Gastrocnemius medialis (tissue), 4 donors: ENCODE data around the gene VCL.

Experiments used
- CTCF ChIP-seq, 5 experiments: fragments of 450-650 bp in 3 of 5; fragments of 200-600 bp in 2 of 5; sonication (generic) in 2 of 5; IDR thresholded peaks in 4 of 5; conservative IDR thresholded peaks in 1 of 5; 1 replicate in 4 of 5; 2 replicates in 1 of 5; pipeline ENCODE4 v1.5.1; 2016 to 2019; ENCODE audit warnings: antibody characterized with exemption in 5 of 5, mild to moderate bottlenecking in 3 of 5, moderate library complexity in 3 of 5
- POLR2A ChIP-seq, 2 donors: fragments of 450-650 bp; IDR thresholded peaks; one replicate each; pipeline ENCODE4 v1.6.1; 2017; ENCODE audit warnings: antibody characterized with exemption in 2 of 2, mild to moderate bottlenecking in 2 of 2, moderate library complexity in 2 of 2

GRCh38 chr10:74024600-74024999 is 26.7 kb downstream of the VCL start:
- no peak for TF ChIP-seq CTCF (IDR thresholded peaks at IDR 0.05 in 4 of 5, conservative IDR thresholded peaks at IDR 0.05 in 1 of 5)
- TF ChIP-seq POLR2A (IDR thresholded peaks at IDR 0.05) = no peak
